Sciatic nerve (tissue), 2 donors: Measurements from ENCODE around the gene KLHL29. TPM values are rescaled to one million over a fixed set of nuclear protein-coding genes. Genes with fewer than 3 reads are reported as not detected.
A peak's percentile ranks its signal among the peaks of the same experiment; 100 is the strongest.

ENCODE experiments used
- ATAC-seq: fragments of 200-7000 bp; cut with Tn5 transposase; one replicate; pipeline ENCODE4 v1.9.1; 2020; ENCODE audit warnings: mild to moderate bottlenecking, moderate library complexity
- DNase-seq: peaks from one replicate; pipeline ENCODE4 v3.0.0-alpha.2; 2020; ENCODE audit warnings: low spot score
- intact Hi-C: fragments of 100-400 bp; cut with DNase I; formaldehyde crosslinking; loops from one replicate; pipeline ENCODE4 v1.14.2; 2022
- total RNA-seq: library from RNA; stranded (reverse); fragmentation: NEBNext Ultra II Directional; extraction: Animal tissue kit (Norgen Biotek cat#: 25700); gene quantifications from one replicate; pipeline ENCODE4 v1.2.1, GENCODE V29; 2021
- donor health status: DM: no; HTN: no; CAD: no.
- donor health status: DM: no; HTN: no; CAD: no.

The KLHL29 gene
- total RNA-seq, 1 donor from 2014 or later: 31.7 TPM

GRCh38 chr2:23622966-23623675, 238.1 kb downstream of the KLHL29 start:
- intact Hi-C loops: no loop called here
- no peak for ATAC-seq

GRCh38 chr2:23624378-23624777, 239.4 kb downstream of the KLHL29 start:
- intact Hi-C loops: no loop called here
- no peak for DNase-seq
- ATAC-seq: no peak

More at GRCh38 chr2:23622966-23623675, 238.1 kb downstream of the KLHL29 start:
- DNase-seq: no peak

GRCh38 chr2:23624915-23625314, 239.9 kb downstream of the KLHL29 start:
- ATAC-seq: no peak
- intact Hi-C loops: no loop called here
- no peak for DNase-seq

- intact Hi-C loops: no loop called here
- DNase-seq (no peak), ATAC-seq (no peak)
Measured at GRCh38 chr2:23625726-23626125, 240.7 kb downstream of the KLHL29 start.

GRCh38 chr2:23626701-23627230, 241.8 kb downstream of the KLHL29 start:
- ATAC-seq (no peak), DNase-seq (no peak)
- intact Hi-C loops: no loop called here

GRCh38 chr2:23627236-23628009, 242.4 kb downstream of the KLHL29 start:
- intact Hi-C loops: no loop called here
- DNase-seq: no peak
- no peak for ATAC-seq

GRCh38 chr2:23628926-23629771, 244.2 kb downstream of the KLHL29 start:
- ATAC-seq: no peak
- no peak for DNase-seq
- intact Hi-C loops: no loop called here

- intact Hi-C loops: no loop called here
- DNase-seq (no peak), ATAC-seq (no peak)
Measured at GRCh38 chr2:23629772-23630480, 244.9 kb downstream of the KLHL29 start.

GRCh38 chr2:23630961-23631360, 246.0 kb downstream of the KLHL29 start:
- ATAC-seq: no peak
- DNase-seq: no peak
- intact Hi-C loops: no loop called here

GRCh38 chr2:23631389-23631788, 246.4 kb downstream of the KLHL29 start:
- intact Hi-C loops: no loop called here
- DNase-seq (no peak), ATAC-seq (no peak)

- DNase-seq: no peak
- intact Hi-C loops: no loop called here
- ATAC-seq: no peak
Measured at GRCh38 chr2:23632386-23632785, 247.4 kb downstream of the KLHL29 start.

GRCh38 chr2:23632831-23633395, 247.9 kb downstream of the KLHL29 start:
- no peak for ATAC-seq
- no peak for DNase-seq
- intact Hi-C loops: no loop called here

- intact Hi-C loops: no loop called here
- no peak for DNase-seq
- no peak for ATAC-seq
Measured at GRCh38 chr2:23633966-23634365, 249.0 kb downstream of the KLHL29 start.

- intact Hi-C loops: no loop called here
- DNase-seq (no peak), ATAC-seq (no peak)
Measured at GRCh38 chr2:23635442-23636340, 250.7 kb downstream of the KLHL29 start.

- intact Hi-C loops: no loop called here
- DNase-seq: no peak
- peak; percentile 58 for ATAC-seq
Measured at GRCh38 chr2:23636426-23636825, 251.4 kb downstream of the KLHL29 start.

GRCh38 chr2:23637011-23637778, 252.2 kb downstream of the KLHL29 start:
- intact Hi-C loops: no loop called here
- DNase-seq (no peak), ATAC-seq (peak; percentile 73)
